Fibroblast of pulmonary artery (primary cell): ENCODE data around the gene PTPRM.

Experiments used
- DNase-seq: peaks from one replicate; pipeline ENCODE4 v3.0.0-alpha.2; 2010; ENCODE audit warnings: low read depth
- H3K4me3 ChIP-seq: replicated peaks from 2 replicates; pipeline ENCODE4 v1.5.1; 2011; ENCODE audit warnings: low read depth, mild to moderate bottlenecking, control low read depth, low read length, moderate library complexity
- TF ChIP-seq, protein P1 (sequence below): IDR thresholded peaks from 2 replicates; pipeline ENCODE4 v1.5.1; 2011; ENCODE audit warnings: mild to moderate bottlenecking, control low read depth, low read length, inconsistent platforms; ENCODE audit errors: missing control alignments

Gene PTPRM

DNA sequence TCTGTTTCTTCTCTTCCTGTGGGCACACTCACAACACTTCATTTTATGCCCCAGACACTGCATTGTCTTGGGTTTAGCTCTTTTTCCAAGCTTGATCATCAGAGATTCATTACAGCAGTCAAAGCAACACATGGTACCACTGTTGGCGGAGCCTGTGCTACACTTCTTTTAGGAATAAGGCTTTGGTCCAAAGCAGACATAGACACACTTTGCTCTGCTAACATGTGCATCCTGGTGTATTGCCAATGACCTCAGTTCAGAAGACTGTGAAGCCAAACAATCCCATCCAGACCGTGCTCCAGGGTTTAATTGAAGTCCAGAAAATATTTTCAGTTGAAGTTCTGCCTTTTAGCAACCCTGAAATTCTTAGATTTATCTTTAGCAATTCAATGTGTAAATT is 687.5 kb downstream of the PTPRM start:
- no peak for DNase-seq
- no peak overlapping the region for H3K4me3 ChIP-seq
- TF ChIP-seq, protein P1, sequence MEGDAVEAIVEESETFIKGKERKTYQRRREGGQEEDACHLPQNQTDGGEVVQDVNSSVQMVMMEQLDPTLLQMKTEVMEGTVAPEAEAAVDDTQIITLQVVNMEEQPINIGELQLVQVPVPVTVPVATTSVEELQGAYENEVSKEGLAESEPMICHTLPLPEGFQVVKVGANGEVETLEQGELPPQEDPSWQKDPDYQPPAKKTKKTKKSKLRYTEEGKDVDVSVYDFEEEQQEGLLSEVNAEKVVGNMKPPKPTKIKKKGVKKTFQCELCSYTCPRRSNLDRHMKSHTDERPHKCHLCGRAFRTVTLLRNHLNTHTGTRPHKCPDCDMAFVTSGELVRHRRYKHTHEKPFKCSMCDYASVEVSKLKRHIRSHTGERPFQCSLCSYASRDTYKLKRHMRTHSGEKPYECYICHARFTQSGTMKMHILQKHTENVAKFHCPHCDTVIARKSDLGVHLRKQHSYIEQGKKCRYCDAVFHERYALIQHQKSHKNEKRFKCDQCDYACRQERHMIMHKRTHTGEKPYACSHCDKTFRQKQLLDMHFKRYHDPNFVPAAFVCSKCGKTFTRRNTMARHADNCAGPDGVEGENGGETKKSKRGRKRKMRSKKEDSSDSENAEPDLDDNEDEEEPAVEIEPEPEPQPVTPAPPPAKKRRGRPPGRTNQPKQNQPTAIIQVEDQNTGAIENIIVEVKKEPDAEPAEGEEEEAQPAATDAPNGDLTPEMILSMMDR, result no peak

DNA sequence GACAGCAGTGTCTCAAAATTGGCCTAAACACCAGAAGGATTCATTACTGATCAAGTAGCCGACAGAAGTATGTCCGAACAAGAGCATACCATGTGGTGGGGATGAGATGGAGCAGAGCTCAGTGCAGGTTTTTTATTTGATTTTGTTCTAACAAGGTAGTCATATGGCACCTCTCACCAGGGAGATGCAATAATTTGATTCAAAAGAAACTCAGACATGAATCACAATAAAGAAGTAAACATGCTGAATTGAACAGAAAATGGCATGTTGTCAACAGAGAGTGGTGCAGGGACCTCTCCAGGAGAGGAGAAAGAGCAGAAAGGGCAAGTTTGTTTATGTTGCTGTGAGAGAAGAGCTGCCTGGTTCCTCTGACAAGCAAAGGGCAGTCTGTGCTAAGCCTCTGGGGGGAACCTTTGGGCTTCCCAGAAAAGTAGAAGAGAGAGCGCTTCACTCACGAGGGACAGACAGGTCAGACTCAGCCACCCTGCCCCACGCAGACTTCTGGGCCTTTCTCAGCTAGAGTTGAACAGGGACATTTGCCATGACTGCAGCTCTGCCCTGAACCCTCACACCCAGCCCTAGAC is 690.8 kb downstream of the PTPRM start:
- TF ChIP-seq, protein P1, result no peak
- H3K4me3 ChIP-seq, result no peak overlapping the region
- DNase-seq, result no peak

- TF ChIP-seq, protein P1, result no peak
- no peak overlapping the region for H3K4me3 ChIP-seq
- no peak for DNase-seq
Measured at GRCh38 chr18:8260319-8260718, 693.2 kb downstream of the PTPRM start.

GRCh38 chr18:8260827-8261226 is 693.7 kb downstream of the PTPRM start:
- TF ChIP-seq, protein P1, result no peak
- no peak for DNase-seq
- no peak overlapping the region for H3K4me3 ChIP-seq

GRCh38 chr18:8261651-8262091 is 694.6 kb downstream of the PTPRM start:
- no peak for DNase-seq
- no peak overlapping the region for H3K4me3 ChIP-seq
- TF ChIP-seq, protein P1, result no peak

DNA sequence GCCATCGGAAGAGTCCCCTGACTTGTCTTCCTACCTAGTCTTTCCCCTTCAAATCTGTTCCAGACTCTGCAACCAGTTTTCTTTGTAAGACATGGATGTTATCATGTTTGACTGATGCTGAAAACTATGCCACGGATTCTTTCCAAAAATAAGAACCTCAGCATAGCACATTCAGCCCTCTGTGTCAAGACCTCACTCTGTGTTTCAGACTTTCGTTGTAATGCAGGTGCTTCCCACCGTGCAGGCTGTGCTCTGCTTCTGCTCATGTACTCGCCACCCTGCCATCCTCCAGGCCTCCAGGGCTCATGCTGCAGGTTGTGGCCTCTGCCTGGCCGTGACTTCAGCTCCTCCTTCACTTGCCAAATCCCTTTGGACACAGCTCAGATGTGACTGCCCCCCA is 695.1 kb downstream of the PTPRM start:
- TF ChIP-seq, protein P1, result no peak
- H3K4me3 ChIP-seq, result no peak overlapping the region
- DNase-seq, result no peak

GRCh38 chr18:8264116-8264515 is 697.0 kb downstream of the PTPRM start:
- DNase-seq, result no peak
- H3K4me3 ChIP-seq, result no peak overlapping the region
- TF ChIP-seq, protein P1, result no peak
